Retinal pigment epithelial cell (primary cell): ENCODE measurements around the gene SERPINB1.

Source experiments
- DNase-seq: peaks from one replicate; pipeline ENCODE4 v3.0.0-alpha.2; 2010; ENCODE audit warnings: low read depth
- H3K4me3 ChIP-seq: 2 replicates; pipeline ENCODE4 v1.5.1; 2011; ENCODE audit warnings: mild to moderate bottlenecking, low read length, control low read depth, moderate library complexity
- CTCF ChIP-seq: conservative IDR thresholded peaks from 2 replicates; pipeline ENCODE4 v1.5.1; 2011; ENCODE audit warnings: low read depth, low read length, control low read depth, inconsistent platforms

The SERPINB1 gene

DNA sequence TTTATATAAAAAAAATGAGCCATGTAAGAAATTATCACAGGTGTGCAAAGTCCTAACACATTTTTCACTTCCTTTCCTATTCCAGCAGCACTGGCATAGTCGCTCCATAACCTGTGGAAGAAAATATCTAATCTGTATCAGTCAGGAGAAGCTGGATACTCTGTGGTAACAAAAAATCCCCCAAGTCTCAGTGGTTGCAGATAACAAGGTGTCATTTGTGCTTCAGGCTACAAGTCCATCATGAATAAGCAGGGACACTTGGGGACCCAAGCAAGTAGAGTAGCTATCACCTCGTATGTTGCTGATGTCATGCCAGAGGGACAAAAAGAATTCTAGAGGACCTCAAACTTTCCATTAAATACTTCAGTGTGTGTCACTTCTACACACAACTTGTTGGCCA is 30.3 kb upstream of the SERPINB1 start:
- no peak for DNase-seq
- H3K4me3 ChIP-seq = no peak overlapping the region
- no peak for TF ChIP-seq CTCF

DNA sequence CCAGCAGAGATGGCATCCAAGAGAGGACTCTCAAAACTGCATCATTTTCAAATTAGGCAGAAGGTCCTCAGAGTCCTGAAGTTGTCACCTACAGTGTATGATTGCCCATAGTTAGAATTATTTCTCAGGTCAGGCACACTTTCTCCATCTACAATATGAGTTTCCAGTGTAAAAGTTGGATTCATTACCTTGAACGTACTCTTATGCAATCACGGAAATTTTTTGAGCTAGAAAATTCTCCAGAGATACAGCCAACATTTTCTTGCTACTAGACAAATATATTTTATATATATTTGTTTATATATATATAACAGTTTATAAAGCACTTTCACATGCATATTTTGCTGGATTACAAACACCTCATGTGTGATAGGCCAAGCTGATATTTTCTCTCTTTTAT is 29.4 kb upstream of the SERPINB1 start:
- no peak overlapping the region for H3K4me3 ChIP-seq
- DNase-seq = no peak
- TF ChIP-seq CTCF = no peak

- TF ChIP-seq CTCF = no peak
- H3K4me3 ChIP-seq = no peak overlapping the region
- DNase-seq = no peak
Measured at GRCh38 chr6:2870046-2870636, 28.5 kb upstream of the SERPINB1 start.

- no peak overlapping the region for H3K4me3 ChIP-seq
- TF ChIP-seq CTCF = no peak
- no peak for DNase-seq
Measured at GRCh38 chr6:2868637-2869036, 27.0 kb upstream of the SERPINB1 start.

DNA sequence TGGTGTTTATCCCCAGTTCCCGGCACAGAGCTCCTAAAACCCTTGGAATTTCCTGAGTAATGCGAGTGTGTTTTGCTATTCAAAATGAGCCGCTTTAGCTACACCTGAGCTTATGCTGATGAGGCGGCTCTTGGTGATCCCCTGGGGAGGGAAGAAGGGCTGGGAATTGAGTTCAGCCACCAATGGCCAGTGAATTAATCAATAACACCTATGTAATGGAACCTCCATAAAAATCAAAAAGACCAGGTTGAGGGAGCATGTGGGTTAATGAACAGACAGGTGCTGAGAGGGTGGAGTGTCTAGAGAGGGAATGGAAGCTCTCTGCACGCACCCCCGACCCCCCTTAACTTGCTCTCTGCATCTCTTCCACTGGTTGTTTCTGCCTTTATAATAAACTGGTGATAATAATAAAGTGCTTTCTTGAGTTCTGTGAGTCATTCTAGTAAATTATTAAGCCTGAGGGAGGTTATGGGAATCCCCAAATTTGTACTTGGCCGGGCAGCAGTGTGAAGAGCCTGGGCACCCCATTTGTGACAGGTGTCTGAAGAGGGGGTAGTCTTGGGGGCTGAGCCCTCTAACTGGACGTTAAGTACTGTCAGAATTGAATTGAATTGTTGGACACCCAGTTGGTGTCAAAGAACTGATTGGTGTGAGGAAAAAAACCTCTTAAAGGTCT is 24.6 kb upstream of the SERPINB1 start:
- no peak for DNase-seq
- no peak for TF ChIP-seq CTCF
- H3K4me3 ChIP-seq = no peak overlapping the region

- TF ChIP-seq CTCF = no peak
- no peak overlapping the region for H3K4me3 ChIP-seq
- no peak for DNase-seq
Measured at GRCh38 chr6:2865694-2866151, 24.1 kb upstream of the SERPINB1 start.

GRCh38 chr6:2865270-2865669 is 23.6 kb upstream of the SERPINB1 start:
- no peak overlapping the region for H3K4me3 ChIP-seq
- TF ChIP-seq CTCF = no peak
- DNase-seq = no peak
